ENCODE measurements around the gene ETS1. TPM values are rescaled to one million over a fixed set of nuclear protein-coding genes. Genes with fewer than 3 reads are reported as not detected.

ETS1 gene
- total RNA-seq, 1 donor from 2014 or later: 90.8 TPM

DNA sequence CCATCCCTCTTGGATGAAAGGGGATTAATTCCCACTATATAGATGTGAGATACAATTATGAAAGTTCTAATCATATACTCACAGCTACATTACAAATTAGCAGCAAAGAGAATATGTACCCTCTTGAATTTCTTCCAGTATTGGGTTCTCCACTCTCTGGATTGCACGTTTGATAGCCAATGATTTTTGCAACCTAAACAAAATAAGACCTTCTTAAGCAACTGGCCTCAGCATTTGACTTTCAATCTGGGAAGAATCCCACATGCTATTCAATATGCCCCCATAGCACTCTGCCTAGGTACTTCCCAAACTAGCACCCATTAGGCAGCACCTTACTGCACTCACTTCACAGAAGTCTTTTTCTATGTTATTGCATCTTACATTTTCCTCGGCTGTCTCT lies 55.8 kb downstream of the ETS1 start:
- DNase-seq (ENCODE audit: low spot score) (no peak), ATAC-seq (no peak)
- intact Hi-C loops (cut with DNase I): no loop called here

DNA sequence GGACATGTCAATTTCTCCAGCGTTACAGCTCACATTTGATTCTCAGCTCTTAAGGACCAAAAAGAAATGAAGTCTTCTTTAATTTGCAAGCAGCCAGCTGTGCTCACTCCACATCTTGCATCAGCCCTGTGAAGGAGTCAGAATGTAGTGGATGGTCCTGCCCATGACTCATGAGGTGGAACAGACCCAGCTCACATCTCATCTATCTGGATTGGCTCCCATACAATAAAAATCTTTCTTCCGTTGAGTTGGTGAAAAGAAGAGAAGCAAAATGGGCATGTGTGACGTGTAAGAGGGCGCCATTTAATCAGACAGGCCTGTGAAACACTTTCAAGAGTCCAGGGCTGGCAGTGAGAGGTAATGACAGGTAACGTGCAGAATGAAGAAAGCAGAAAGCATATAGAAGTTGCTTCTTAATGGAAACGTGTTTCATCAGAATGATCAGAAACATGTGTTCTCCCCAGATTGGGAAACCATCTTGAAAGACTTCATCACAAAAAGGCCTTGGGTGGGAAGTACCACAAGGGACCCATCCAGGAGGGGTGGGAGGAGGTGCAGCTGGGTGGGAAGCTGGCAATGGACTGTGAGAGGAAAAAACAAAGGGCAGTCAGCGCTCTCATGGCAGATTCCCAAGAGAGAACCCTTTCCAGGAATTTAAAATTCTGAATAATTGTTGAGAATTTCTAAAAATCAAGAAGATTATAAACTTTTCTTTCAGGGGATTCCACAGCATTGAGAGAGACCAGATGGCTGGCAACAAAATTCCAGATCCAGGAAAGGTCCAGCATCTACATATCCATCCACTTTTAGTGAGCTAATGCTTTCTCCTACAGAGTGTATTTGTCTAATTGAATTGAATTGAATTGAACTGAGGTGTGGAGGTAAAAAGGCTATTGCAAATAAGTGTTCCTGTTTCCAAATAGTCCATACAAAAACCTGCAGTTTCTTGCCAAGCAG lies 57.0 kb downstream of the ETS1 start:
- DNase-seq (ENCODE audit: low spot score) (no peak), ATAC-seq (peak; percentile 77)
- intact Hi-C loops (cut with DNase I): no loop called here

DNA sequence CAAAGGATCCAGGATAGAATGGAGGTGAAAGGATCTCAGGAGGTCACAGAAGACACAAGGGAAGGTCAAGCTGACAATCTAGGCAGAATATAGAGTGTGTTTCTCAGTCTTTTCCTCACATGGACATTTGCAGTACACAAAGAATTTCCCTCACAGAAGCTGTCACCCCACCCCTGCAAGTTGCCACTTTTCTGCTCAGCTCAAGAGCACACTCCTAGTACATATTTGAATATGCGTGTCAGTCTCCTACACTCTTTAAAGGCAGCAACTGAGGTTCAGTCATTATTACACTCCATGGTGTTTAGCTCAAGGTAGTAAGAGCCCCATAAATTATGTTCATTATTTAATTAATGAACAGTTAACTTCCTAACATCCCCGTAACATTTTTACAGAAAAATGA lies 59.1 kb downstream of the ETS1 start:
- ATAC-seq (no peak), DNase-seq (ENCODE audit: low spot score) (no peak)
- intact Hi-C loops (cut with DNase I): no loop called here

DNA sequence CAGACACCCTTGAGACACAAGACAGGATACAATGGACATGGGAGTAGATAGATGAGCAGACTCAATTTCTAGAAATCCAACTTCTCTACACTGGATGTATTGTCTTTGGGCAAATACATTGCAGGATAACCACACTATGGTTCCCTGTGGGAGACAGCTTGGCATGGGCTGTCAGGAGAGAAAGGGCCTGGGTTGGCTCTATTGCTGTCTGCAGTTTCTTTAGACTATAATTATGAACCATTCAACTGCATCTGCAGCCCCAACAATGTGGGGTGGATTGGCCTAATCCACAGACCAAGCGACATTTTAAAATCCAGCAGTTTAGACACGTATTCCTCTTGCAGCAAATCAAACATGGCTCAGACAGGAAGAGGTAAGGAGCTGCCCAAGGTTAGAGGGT lies 60.3 kb downstream of the ETS1 start:
- DNase-seq (ENCODE audit: low spot score) (no peak), ATAC-seq (no peak)
- intact Hi-C loops (cut with DNase I): no loop called here

DNA sequence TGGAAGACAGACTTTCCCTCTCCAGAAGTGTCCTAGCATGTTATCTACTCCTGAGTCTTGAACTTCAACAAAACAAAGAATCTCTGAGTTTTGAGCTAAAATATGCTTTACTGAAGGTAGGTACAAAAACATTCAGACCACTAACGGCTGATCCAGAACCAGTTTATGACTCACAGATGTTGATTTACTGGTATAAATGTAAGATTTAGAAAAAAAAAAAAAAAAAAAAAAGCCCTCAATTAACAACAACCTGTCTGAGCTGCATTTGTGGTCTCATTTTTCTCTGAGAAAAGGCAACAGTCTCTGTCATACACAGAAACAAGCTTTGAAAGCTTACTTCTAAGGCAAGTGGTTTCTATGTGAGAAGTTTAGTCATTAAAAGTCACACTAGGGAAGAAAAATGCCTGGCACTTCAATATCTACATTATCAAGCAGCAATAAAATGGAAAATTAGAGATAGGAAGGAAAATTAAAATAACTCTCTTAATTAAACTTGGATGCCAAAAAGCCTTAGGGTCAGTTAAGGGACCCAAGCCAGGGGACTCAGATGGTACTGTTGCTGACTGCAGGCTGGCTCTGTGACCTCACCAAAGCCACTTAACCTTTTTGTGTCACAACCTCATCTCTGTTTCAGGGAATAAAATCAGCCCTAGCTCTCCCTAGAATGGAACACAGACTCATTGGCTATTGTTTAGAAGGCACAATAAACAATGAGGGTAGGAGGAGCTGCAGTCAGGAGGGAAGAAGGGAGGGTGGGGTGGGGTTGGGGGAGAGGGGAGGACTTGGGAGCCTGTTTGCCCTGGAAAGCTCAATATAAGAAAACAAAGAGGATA lies 61.7 kb downstream of the ETS1 start:
- intact Hi-C loops (cut with DNase I): no loop called here
- DNase-seq (ENCODE audit: low spot score): no peak
- no peak for ATAC-seq

DNA sequence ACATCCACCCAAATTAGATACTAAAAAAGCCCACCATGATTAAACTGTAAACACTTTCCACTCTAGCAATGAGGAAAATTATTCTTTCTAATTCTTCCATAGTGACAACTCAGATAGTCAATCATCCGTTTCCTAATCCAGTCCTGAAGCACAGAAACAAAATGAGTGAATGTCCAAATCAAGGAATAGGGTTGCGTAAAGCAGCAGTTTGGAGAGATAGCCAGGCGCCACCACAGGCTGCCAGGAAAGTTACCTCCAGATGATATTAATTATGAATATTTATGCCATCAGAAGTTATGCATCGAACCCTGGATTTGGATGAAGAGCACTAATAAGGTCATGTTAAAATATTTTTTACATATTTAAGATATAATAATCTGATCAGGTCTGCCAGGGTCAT lies 63.2 kb downstream of the ETS1 start:
- ATAC-seq (no peak), DNase-seq (ENCODE audit: low spot score) (no peak)
- intact Hi-C loops (cut with DNase I): no loop called here

DNA sequence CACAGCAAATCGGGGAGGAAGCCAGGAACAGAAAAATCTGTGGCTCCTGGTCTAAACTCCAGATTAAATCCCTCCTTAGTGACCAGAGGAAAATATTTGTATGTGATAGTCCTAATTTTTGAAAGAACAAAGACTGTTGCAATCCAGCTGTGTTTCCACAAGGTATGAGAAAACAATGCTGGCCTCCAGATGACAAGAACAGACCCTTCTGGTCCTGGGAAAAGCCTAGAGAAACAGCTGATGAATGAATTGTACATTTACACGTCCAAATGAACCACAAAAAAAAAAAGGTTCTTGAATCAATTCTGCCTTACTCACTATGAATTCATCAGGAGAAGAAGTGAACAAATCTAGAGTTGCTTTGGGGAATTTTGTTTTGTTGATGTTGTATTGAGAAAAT lies 63.7 kb downstream of the ETS1 start:
- no peak for DNase-seq (ENCODE audit: low spot score)
- no peak for ATAC-seq
- intact Hi-C loops (cut with DNase I): no loop called here

DNA sequence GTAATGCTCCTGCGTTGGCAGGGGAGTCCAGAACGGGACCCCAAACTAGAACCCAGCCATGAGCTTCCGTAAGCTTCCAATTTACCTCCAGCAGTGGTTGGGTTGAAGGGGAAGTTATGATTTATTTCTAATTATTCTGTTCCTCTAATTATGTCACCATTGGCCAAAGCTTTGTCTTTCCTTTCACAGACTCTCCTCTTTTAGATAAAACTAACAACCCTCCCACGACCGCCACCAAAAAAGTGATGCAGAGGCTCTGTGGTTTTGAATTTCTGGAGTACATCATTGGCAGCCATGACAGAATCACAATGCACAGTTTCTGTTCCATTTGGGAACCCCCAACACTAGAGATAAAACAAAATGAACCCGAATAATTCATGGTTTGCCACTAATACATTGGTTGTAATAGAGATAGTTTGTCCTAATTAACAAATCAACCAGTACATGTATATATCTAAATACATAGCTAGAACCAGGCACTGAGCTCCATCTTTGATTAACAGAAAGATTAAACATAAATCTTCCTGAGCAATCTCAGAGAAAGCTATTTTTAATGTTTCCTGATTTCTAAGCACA lies 64.3 kb downstream of the ETS1 start:
- no peak for ATAC-seq
- intact Hi-C loops (cut with DNase I): no loop called here
- no peak for DNase-seq (ENCODE audit: low spot score)

DNA sequence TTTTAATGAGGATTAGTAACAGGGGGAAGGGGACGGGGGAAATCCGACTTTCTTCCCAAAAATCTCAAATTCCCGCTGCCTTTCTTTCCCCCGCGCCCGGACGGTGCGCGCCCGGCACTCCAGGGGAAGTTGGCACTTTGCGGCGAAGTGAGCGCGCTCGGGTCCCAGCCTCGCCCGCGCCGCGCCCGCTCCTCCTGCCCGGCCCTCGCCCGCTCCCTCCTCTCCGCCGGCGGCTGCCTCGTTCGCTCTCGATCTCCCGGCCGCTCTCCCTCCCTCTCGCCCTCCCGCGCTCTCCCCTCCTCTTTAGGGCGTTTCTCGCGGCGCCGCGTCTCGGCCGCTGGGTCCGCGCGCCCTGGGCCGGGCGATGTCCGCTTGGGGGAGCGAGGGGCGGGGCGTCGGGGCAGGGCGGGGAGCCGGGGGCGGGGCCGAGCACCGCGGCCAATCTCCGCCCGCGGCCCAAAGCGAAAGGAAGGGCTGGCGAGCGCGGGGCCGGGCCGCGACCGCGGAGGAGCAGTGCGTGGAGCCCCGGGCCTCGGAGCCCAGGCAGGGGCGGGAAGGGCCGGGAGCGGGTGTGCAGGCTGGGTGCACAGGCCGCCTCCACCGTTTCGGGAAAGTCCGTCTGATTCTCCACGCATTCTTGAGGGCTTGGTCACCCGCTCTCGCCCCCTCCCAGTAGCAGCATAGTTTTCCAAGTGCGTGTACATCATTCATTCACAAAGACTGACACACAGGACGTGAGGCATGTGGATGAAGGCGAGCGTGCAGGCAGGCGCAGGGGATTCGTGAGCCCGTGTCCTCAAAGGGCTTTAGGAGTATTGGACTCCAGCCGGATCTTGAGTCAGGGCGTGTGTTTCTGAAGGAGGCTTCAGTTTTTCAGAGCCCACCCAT lies 65.1 kb downstream of the ETS1 start:
- ATAC-seq (peak; percentile 96), DNase-seq (ENCODE audit: low spot score) (peak; percentile 96)
- intact Hi-C loops (cut with DNase I): no loop called here

DNA sequence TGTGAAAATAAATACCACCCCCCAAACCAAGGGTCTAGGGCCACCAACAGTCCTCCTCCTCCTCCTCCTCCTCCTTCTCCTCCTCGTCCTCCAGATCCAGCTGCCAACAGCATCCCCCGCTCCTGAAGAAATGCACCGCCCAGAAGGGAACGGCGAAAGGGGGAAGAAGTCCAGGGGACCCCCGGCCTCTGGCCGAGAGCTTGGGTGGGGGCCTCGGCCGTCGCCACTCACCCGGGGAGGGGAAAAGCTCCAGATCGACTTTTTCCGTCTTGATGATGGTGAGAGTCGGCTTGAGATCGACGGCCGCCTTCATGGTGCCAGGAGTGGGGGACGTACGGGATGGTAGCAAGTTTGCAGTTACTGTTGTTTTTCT lies 65.7 kb downstream of the ETS1 start:
- peak; percentile 67 for DNase-seq (ENCODE audit: low spot score)
- intact Hi-C loops (cut with DNase I): no loop called here
- ATAC-seq: peak; percentile 9

DNA sequence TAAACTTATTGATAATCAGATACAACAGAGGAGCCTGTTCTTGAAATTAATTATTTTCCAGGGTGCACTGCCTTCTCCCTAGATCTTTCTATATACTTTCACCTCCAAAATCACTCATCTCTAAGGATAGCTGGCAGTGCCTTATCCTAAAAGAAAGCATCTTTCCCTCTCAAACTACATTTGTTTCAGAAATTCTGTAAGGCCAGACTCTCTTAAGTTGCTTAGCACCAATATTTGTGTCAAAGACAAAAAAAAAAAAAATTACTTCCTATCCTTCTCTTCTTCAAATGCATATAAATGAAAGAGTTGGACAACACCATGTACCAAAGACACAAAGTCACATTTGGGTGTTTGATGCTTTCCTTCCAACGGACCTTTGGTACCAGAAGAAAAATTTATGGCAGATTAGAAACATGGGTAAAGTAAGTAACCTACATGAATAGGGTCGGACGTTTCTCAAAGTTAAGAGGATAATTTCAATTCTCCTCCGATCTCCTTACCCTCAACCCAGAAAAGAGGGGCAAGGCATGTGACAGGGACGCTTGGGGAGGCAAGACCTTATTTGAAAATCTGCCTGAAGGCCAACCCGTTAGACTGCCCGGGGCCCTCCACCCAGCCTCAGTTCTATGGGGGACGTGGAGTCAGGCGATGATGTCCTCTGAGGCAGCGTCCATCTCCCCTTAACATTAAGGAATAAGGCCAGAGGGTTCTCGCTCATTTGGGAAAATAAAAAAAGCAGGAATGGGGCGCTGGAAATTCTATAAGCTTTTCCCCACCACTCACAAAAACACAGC lies 66.3 kb downstream of the ETS1 start:
- intact Hi-C loops (cut with DNase I): no loop called here
- DNase-seq (ENCODE audit: low spot score) (no peak), ATAC-seq (peak; percentile 25)

DNA sequence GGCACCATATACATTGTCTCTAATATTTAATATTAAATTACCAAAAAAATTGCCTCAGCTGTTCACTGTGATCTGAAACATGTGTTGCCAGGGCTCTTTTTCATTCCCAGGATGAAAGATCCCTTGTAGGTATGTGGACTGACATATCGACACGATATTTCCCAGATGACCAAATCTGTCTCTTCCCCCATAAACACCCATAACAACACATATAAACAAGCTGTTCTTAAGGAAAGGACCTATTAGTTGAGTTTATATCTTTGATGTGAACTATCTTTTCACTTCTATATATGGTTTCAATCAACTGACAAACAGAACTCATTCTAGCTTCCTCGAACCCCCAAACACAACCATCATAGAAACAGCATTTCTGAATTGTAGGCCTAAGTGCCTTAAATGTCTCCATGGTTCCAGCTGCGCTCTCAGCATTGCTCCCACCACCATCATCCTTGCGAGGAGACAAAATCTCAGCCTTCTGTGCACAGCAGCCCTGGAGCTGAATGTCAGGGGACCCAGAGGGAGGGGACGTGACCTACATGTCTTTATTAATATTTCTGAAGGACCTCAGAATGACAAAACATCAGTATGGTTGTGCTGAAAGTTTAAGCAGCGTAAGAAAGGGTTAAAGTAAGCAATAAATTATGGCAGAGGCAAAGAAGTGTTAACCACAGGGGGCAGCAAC lies 67.0 kb downstream of the ETS1 start:
- DNase-seq (ENCODE audit: low spot score): no peak
- ATAC-seq: no peak
- intact Hi-C loops (cut with DNase I): no loop called here

DNA sequence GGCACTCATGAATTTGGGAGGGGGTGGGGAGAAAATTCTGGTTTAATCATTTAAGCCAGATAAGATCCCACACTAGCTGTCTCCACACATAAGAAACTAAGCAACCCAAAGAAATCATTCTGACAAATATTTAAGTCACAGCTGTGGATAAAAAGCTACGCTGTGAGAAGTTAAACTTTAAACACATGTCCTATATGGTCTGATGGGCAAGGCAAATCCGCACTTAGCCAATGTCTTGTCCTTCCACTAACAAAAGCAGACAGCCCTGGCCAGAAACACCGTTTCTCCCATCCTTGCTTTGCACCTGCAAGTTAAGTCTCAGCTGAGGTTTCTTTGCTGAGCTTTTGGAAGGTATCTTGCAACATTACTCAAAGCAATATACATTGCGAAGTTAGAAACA lies 68.0 kb downstream of the ETS1 start:
- ATAC-seq (no peak), DNase-seq (ENCODE audit: low spot score) (no peak)
- intact Hi-C loops (cut with DNase I): no loop called here

DNA sequence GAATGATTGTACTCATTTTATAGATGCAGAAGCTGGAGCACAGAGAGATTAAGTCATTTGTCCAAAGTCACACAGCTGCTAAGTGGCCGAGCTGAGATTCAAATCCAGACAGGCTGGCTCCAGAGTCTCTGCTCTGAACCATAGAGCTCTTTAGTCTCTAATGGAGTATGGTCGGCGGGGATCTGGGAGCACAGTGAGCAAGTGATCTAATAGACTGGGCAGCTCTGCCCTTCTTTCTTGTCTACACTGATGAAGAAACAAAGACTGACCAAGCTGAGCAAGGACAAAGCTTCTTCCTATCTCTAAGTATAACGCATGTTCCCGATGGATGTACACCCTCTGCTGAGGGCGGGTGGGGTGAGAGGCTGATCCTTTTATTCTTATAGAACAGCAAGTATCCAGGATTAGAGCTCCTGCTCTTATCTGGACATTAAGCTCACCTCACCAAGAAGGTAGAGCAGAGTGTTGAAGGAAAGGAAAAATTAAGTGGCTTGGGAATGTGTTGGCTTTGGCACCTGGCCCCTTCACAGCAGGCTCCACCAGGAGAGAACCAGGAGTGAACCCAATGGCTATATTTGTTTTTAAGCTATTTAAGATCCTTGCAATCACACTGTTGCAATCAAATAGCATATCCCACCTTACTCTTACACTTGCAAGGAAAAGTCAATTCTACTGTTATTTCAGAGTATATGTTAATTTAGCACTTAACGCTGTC lies 68.7 kb downstream of the ETS1 start:
- intact Hi-C loops (cut with DNase I): no loop called here
- no peak for ATAC-seq
- DNase-seq (ENCODE audit: low spot score): no peak

DNA sequence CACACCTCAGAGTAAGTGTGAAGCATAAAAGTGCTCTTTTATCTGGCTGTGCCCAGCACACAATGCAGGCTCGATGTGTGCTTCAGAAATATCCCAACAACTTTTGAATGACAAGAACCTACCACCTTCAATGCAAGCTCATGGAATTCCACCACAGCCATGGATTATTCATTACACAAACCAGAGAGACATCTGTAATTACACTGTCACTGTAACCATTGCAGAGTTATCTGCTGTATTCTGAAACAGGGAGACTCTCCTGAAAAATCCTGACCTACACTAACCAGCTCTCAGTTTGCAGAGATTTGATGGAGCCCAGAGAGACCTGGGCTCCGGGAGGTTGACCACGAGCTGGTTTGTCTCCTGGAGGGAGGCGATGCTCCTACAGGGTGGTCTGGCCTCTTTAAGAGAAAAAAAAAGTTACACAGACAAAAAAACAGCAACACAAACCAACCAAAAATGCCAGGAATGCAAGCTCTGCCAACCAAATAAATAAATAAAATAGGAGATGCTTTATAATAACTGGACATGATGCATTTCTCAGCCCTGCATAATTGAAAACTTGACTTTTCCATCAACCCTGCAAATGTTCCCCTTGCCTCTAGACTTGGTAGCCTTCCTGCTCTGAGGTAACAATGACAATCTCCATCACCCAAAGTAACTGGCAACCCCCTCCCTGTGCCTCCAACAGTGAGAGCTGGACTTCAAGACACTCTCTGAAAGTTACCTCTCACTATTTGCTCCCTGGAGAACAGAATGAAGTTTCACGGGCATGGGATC lies 69.7 kb downstream of the ETS1 start:
- ATAC-seq (no peak), DNase-seq (ENCODE audit: low spot score) (no peak)
- intact Hi-C loops (cut with DNase I): no loop called here

DNA sequence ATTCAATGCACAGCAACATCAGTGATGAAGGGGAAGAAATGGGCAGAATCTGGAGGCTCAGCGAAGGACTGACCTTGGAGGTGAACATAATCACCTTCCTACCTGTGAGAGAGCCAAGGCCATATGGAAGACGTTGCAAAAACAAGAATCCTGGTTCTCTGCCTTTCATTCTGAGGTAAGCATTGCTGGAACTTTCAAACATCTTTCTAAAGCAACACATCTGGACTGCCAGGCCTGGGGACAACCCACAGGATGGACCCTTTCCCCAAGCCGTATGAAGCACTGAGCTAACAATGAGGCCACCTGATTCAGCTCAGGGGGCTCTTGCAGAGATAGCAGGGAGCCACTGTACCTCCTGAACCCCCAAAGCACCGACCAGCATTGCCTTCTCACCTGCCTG lies 70.5 kb downstream of the ETS1 start:
- no peak for DNase-seq (ENCODE audit: low spot score)

More for the DNA sequence above, 70.5 kb downstream of the ETS1 start:
- ATAC-seq: no peak
- intact Hi-C loops (cut with DNase I): no loop called here

Data from sciatic nerve (tissue), 2 donors.